CD4-positive, alpha-beta T cell treated with Interleukin-10 for 1 hour (primary cell): Measurements from ENCODE around the gene MYL3.
"Not testable (repeated sequence)": the region's sequence is repeated elsewhere in the genome, so short reads cannot be mapped to it uniquely, and the experiment has no call there.

Experiments
- DNase-seq: peaks from one replicate; pipeline ENCODE4 v3.0.0-alpha.2; 2020

MYL3 gene

DNA sequence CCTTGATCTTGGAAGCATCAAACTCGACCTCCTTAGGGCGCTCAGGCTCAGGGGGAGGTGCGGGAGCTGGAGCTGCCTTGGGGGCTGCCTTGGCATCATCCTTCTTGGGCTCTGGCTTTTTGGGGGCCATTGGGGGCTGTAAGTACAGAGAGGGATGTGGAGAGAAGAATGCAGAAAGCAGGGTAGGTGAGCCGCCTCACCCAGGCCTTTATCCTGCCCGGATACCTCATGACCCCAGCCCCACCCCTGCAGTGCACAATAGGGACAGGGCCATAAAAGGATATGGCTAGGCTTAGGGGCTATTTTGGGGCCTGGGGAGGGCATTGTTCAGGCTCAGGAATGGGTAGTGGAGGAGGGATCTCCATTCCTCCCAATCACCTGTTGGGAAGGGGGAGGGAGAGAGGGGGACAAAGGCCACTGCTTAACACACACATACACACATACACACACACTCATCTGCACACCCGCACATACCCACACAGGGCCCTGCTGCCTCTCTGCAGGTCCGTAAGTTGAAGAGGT lies at the start of gene MYL3:
Gene MYL3, minus strand, starts transcription at position 184 of the 522 bp plus-strand sequence. Its CDS starts 54 bp downstream, at position 130.
- DNase-seq = no peak

- no peak for DNase-seq
Observed at GRCh38 chr3:46912986-46913385, 49.7 kb upstream of the MYL3 start.

DNA sequence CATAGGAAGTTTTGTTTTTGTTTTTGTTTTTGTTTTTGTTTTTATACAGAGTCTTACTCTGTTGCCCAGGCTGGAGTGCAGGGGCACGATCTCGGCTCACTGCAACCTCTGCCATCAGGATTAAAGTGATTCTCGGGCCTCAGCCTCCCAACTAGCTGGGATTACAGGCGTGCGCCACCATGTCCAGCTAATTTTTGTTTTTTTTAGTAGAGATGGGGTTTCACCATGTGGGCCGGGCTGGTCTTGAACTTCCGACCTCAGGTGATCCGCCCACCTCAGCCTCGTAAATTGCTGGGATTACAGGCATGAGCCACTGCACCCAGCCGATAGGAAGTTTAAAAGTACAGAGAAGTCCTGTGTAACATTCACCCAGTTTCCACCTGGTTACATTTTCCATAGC lies 47.7 kb upstream of the MYL3 start:
- not testable (repeated sequence) for DNase-seq

DNA sequence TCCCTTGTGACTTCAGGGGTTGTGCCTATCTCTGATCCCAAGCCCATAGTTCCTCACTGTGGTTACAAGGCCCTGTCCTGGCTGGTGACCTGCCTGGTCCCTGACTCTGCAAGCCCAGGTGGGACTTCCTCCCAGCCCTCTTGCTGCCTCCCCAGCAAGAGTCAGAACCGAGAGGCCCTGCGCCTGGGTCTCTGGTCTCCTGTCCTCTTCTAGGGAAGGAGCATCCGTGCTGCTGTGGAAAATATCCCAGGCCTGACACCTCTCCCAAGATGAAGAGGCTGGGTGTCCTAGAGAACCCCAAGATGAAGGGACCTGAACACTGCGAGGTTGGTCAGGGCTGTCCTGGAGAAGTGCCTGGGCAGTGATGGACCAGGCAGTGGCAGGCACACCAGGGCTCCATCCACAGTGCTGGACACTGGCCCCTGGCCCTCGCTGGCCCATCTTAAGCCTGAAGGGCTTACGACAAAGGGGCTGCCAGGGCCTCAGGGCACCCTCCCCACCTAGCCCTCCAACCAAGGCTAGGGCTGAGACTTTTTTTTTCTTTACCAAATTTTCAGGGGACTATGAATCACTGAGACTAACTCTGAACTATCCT lies 47.0 kb upstream of the MYL3 start:
- DNase-seq = no peak

- peak; percentile 80 for DNase-seq
Observed at GRCh38 chr3:46909535-46910161, 46.4 kb upstream of the MYL3 start.

- DNase-seq = no peak
Observed at GRCh38 chr3:46908986-46909534, 45.8 kb upstream of the MYL3 start.

GRCh38 chr3:46908294-46908985 lies 45.2 kb upstream of the MYL3 start:
- no peak for DNase-seq

DNA sequence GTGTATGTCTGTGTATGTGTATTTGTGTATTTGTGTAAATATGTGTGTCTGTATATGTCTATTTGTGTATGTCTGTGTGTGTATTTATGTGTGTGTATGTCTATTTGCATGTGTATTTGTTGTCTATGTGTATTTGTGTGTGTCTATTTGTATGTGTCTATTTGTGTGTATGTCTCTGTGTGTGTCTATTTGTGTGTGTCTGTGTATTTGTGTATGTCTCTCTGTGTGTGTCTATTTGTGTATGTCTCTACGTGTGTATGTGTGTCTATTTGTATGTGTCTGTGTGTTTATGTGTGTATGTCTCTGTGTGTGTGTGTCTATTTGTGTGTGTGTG lies 44.7 kb upstream of the MYL3 start:
- DNase-seq = no peak

DNA sequence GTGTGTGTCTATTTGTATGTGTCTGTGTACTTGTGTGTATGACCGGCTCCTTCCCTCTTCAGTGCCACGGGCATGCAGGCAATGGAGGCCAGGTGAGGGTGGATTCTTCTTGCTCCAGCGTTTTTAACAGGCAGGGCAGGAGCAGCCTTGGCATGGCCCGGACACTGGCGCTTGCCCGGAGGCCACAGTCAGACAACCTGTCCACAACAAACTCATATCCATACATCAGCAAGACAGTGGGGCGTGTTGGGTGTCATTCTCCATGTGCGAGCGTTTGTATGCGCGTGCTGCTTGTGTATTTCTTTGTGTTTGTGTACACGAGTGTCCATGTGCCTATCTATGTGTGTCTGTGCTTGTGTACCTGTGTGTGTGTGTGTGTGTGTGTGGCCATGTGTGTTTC lies 44.0 kb upstream of the MYL3 start:
- no peak for DNase-seq

DNA sequence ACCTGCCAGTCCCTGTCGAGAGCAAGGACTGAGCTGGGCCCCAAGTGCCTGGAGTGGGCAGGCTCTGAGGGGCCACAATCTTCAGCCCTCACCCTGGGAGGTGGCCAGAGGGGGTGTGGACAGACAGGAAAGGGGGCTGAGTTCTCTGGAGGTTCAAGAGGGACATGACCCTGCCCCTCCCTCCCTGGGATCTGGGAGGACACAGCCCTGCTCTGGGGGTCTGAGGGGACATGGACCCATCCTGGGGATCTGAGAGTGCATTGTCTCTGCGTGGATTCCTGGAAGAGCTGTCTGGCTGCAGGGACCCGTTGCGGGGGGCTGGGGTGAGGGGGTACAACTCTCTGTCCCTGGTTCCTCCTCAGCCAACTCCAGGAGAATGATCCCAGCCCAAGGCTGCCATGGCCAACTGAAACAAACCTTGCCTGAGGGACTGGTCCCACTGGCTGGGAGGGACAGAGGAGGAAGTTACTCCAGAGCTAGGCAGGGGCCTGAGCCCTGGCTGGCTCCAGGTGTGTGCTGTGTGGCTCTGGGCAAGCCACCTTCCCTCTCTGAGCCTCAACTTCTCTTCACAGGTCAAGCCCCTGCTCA lies 43.3 kb upstream of the MYL3 start:
- DNase-seq = no peak

GRCh38 chr3:46905661-46906451 lies 42.6 kb upstream of the MYL3 start:
- DNase-seq = no peak

DNA sequence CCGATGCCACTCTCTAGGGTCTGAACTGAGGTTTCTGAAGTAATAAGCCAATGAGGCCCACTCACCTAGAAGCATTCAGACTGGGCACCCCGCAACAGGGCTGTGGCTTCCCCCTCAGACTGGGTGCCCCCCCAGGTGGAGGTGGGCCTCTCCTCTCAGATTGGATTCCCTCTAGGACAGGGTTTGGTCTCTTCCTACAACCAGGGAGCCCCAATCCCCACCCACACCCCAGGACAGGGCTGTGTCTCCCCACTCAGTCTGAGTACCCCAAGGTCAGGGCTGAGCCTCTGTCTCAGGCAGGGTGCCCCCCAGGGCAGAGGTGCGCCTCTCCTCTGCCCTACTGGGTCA lies 41.9 kb upstream of the MYL3 start:
- no peak for DNase-seq

DNA sequence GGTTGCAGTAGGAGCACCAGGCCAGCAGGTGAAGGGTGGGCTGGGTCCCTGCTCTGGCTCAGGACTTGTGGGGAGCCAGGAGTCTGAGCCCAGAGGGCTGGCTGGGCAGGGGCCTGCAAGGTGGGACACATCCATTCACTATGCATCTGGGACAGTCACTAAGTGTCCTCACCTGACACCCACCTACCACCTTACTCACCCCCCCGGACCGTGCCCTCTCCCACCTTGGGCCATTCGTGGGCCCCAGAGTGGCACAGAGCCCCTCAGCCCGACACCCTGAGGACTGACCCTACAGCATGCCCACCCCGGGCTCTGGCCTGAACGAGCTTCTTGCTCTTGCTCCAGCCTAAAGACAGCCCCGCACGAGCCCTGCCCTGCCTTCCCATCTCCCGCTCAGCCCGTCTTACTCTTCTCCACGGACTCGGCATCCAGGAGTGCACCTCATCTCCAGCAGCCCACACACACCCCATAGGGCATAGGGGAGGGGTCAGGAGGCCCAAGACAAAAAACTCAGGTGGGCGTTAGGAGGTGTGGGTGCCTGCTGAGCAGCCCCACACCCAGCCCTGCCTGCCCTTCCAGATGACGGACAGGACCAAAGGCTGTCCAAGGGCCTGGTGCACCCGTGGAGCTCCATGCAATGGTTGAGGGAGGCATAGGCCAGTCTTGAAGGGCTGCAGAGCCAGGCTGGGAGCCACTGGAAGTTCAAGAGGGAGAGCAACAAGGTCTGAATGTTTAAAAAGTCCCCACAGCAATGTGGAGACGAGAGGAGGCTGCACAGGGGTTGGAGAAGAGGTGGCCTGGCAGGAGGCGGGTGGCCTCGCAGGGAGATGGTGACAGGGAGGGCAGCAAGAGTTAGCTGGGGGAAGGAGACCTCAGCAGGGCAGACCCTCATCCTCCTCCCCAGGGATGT lies 41.3 kb upstream of the MYL3 start:
- no peak for DNase-seq

DNA sequence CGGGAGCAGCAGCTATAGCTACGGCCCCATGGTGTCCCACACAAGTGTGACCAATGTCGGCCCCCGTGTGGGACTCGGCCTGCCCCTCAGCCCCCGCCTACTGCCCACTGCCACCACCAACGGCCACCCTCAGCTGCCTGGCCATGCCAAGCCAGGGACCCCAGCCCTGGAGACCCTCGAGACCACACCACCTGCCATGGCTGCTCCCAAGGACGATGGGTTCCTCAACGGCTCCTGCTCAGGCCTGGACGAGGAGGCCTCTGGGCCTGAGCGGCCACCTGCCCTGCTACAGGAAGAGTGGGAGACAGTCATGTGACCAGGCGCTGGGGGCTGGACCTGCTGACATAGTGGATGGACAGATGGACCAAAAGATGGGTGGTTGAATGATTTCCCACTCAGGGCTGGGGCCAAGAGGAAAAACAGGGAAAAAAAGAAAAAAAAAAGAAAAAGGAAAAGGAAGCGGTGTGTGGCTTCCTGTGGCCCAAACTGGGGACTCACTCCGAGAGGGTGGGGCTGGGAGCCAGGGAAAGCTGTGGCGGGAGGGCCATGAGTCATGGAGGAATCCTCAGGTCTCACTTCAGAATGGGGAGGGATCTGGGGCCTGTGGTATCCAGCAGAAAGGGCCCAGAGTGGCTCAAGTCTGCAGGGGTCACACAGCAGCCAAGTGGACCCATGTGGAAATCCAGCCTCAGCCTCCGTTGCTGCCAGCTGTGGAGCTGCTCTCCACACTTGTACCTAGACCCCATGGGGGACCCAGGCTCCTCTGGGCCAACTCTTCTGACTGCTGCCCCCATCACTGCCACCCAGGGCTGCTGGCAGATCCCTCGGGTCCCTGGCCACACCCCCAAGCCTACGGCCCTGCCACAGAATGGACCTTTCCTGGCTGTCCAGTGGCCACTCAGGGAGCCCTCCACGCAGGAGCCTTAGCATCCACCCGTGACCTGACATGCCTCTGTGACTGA lies 40.4 kb upstream of the MYL3 start:
- DNase-seq = no peak

DNA sequence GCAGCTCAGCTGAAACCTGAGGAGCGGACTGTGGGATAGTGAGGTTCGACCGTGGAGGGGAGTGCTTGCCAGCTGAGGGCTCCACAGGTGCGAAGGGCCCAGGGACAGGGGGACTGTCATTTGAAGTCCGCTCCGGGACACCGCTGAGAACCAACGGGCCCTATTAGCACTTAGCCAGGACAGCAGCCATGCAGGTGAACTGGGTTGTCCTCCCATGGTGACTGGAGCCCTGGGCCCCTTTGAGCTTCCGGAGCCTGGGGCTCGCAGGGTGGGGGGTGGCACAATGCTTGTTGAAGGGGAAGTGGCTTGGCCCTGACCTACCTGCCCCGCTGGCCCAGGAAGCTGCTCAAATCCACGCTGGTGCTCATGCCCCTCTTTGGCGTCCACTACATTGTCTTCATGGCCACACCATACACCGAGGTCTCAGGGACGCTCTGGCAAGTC lies 39.0 kb upstream of the MYL3 start:
- no peak for DNase-seq

GRCh38 chr3:46901591-46902187 lies 38.4 kb upstream of the MYL3 start:
- no peak for DNase-seq

DNA sequence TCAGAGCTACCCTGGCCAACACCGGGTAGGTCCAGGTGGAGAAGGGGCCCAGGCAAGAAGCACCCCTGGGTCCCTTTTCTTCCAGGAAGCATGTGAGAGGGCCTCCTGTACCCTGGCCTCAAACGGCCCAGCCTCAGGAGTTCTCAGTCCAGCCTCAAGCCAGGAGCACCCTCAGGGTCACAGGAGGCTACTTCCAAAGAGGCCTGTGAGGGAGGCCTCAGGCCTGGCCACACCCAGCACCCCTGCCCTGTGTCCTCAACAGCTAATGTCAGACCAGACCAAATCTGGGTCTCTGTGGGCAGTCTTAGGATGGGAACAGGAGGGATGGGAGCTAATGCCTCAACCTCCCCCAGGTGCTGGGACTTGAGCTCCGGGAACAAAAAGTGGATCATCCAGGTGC lies 37.8 kb upstream of the MYL3 start:
- no peak for DNase-seq

DNA sequence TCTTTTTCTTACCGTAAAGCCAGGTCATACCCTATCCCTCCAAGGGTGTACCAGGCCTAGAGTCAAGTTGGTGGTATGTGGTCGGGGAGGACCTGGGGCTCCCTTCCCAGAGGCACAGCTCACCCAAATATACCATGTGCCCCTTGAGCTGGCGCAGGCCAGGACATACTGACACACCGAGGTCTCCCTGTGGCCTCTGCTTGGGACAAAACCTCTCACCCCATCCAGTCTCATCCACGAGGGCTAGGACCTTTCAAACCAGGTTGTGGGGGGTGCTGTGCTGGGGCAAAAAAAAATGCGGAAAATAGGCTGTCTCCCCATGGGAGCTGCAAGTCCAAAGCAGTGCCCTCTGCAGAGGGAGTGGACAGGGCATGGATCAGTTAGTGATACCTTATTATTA lies 37.1 kb upstream of the MYL3 start:
- no peak for DNase-seq

DNA sequence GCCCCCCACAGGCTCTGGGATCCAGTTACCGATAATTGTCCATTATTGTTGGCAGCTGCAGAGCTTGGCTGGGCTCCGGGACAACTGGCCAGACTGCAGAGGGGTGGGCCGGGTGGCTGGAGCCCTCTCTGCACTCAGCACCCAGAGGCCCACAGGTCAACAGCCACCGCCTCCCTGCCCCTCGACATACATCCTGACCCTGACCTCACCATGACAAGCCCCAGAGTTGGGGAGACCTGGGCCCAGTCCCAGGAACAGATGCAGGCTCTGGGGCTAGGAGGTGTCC lies 36.7 kb upstream of the MYL3 start:
- DNase-seq = no peak
